Body of pancreas (tissue), 4 donors: ENCODE results near the gene DNAJC7. TPM values are rescaled to one million over a fixed set of nuclear protein-coding genes. Genes with fewer than 3 reads are reported as not detected.

ENCODE experiments used
- ATAC-seq: fragments of 150-250 bp; one replicate; pipeline ENCODE4 v1.9.1; 2016
- DNase-seq, 4 donors: peaks; one replicate each; pipeline ENCODE4 v3.0.0-alpha.2; 2019
- H3K27ac ChIP-seq, 4 donors: fragments of 200-600 bp; sonication (generic); 1 replicate in 3 of 4; 2 replicates in 1 of 4; pipeline versions ENCODE4 v1.5.1 to v1.6.1; 2016 to 2019; ENCODE audit warnings: mild to moderate bottlenecking in 1 of 4, mixed read lengths in 1 of 4, moderate library complexity in 1 of 4
- H3K27me3 ChIP-seq, 2 donors: fragments of 200-600 bp; sonication (generic); one replicate each; pipeline ENCODE4 v1.6.0; 2016; ENCODE audit warnings: mild to moderate bottlenecking in 1 of 2
- H3K36me3 ChIP-seq, 2 donors: fragments of 200-600 bp; sonication (generic); replicated peaks in 1 of 2; 2 replicates each; pipeline ENCODE4 v1.5.1; 2016; ENCODE audit warnings: low read depth in 2 of 2; ENCODE audit not compliant: insufficient read depth in 1 of 2
- H3K4me1 ChIP-seq: fragments of 200-600 bp; sonication (generic); one replicate; pipeline ENCODE4 v1.6.0; 2016
- H3K4me3 ChIP-seq, 2 donors: fragments of 200-600 bp; sonication (generic); 1 replicate in 1 of 2; 2 replicates in 1 of 2; pipeline ENCODE4 v1.5.1; 2016 to 2019
- H3K9me3 ChIP-seq, 3 donors: fragments of 200-600 bp; sonication (generic); 1 replicate in 2 of 3; 2 replicates in 1 of 3; pipeline ENCODE4 v1.5.1; 2016
- CTCF ChIP-seq, 7 experiments: fragments of 450-650 bp in 4 of 7; fragments of 200-600 bp in 3 of 7; sonication (generic) in 3 of 7; IDR thresholded peaks; one replicate each; pipeline ENCODE4 v1.5.1; 2016 to 2019; ENCODE audit warnings: antibody characterized with exemption in 7 of 7
- POLR2A ChIP-seq, 3 donors: fragments of 450-650 bp; IDR thresholded peaks; one replicate each; pipeline ENCODE4 v1.6.1; 2016; ENCODE audit warnings: antibody characterized with exemption in 3 of 3, mild to moderate bottlenecking in 2 of 3
- WGBS, 2 donors: methylation state at CpG; one replicate each; pipeline ENCODE4 v1.1.5; 2017; 5-methylcytosine and 5-hydroxymethylcytosine counted together
- intact Hi-C: fragments of 100-400 bp; cut with DNase I; formaldehyde crosslinking; loops from one replicate; pipeline ENCODE4 v1.15.1; 2023
- total RNA-seq, 2 donors: library from RNA; depleted of rRNA; stranded (reverse); fragments of >200 nt; gene quantifications; one replicate each; pipeline ENCODE4 v1.1.0, GENCODE V29; 2016

The DNAJC7 gene
- total RNA-seq, 2 donors from 2014 or later: 32.4 to 43.5 TPM

GRCh38 chr17:41989702-41990419 is 27.4 kb downstream of the DNAJC7 start:
- DNase-seq: no peak
- Histone ChIP-seq H3K27ac (no peak overlapping the region), H3K36me3 (peaks cover 11 to 39% of the 10 kb centered on the region in 2 donors), H3K9me3 (no peaks in the 10 kb centered on the region), H3K4me1 (no peaks in the 10 kb centered on the region), H3K4me3 (no peak overlapping the region), H3K27me3 (no peaks in the 10 kb centered on the region)
- WGBS, 2 donors: 89 to 96% methylated on average over 5 of the region's 5 CpGs
- intact Hi-C loops: no loop called here
- TF ChIP-seq CTCF (IDR thresholded peaks at IDR 0.05) (no peak), POLR2A (IDR thresholded peaks at IDR 0.05) (no peak)
- ATAC-seq: no peak

- H3K9me3 ChIP-seq: no peaks in the 10 kb centered on the region
- TF ChIP-seq CTCF (IDR thresholded peaks at IDR 0.05): no peak
- TF ChIP-seq POLR2A (IDR thresholded peaks at IDR 0.05): no peak
- DNase-seq (no peak), ATAC-seq (no peak)
- no peak overlapping the region for H3K27ac ChIP-seq
- peaks cover 8 to 44% of the 10 kb centered on the region in 2 donors for H3K36me3 ChIP-seq
- no peaks in the 10 kb centered on the region for H3K4me1 ChIP-seq
- H3K27me3 ChIP-seq: no peaks in the 10 kb centered on the region
- 95 to 100% methylated on average over 2 of the region's 2 CpGs for WGBS, 2 donors
- intact Hi-C loops: no loop called here
- H3K4me3 ChIP-seq: no peak overlapping the region
Measured at GRCh38 chr17:41988418-41988817, 28.8 kb downstream of the DNAJC7 start.

GRCh38 chr17:41987642-41988041 is 29.6 kb downstream of the DNAJC7 start:
- H3K27me3 ChIP-seq: no peaks in the 10 kb centered on the region
- no peak overlapping the region for H3K4me3 ChIP-seq
- intact Hi-C loops: no loop called here
- no peak for DNase-seq
- no peaks in the 10 kb centered on the region for H3K9me3 ChIP-seq
- H3K4me1 ChIP-seq: no peaks in the 10 kb centered on the region
- no peak overlapping the region for H3K27ac ChIP-seq
- TF ChIP-seq CTCF (IDR thresholded peaks at IDR 0.05) (no peak), POLR2A (IDR thresholded peaks at IDR 0.05) (no peak)
- 86 to 92% methylated on average over 3 of the region's 3 CpGs for WGBS, 2 donors
- ATAC-seq: no peak
- peaks cover 8 to 44% of the 10 kb centered on the region in 2 donors for H3K36me3 ChIP-seq

GRCh38 chr17:41986634-41987033 is 30.6 kb downstream of the DNAJC7 start:
- no peaks in the 10 kb centered on the region for H3K27me3 ChIP-seq
- DNase-seq (no peak), ATAC-seq (no peak)
- TF ChIP-seq CTCF (IDR thresholded peaks at IDR 0.05) (no peak), POLR2A (IDR thresholded peaks at IDR 0.05) (no peak)
- no peak overlapping the region for H3K4me3 ChIP-seq
- no peak overlapping the region for H3K27ac ChIP-seq
- no peaks in the 10 kb centered on the region for H3K4me1 ChIP-seq
- WGBS, 2 donors: 94 to 96% methylated on average over 1 of the region's 1 CpG
- intact Hi-C loops: no loop called here
- no peaks in the 10 kb centered on the region for H3K9me3 ChIP-seq
- H3K36me3 ChIP-seq: peaks cover 13 to 45% of the 10 kb centered on the region in 2 donors

GRCh38 chr17:41985919-41986318 is 31.3 kb downstream of the DNAJC7 start:
- 95 to 97% methylated on average over 8 of the region's 8 CpGs for WGBS, 2 donors
- no peak overlapping the region for H3K27ac ChIP-seq
- no peak for TF ChIP-seq CTCF (IDR thresholded peaks at IDR 0.05)
- TF ChIP-seq POLR2A (IDR thresholded peaks at IDR 0.05): no peak
- H3K27me3 ChIP-seq: no peaks in the 10 kb centered on the region
- ATAC-seq: no peak
- no peaks in the 10 kb centered on the region for H3K9me3 ChIP-seq
- no peak overlapping the region for H3K4me3 ChIP-seq
- DNase-seq: no peak
- H3K4me1 ChIP-seq: no peaks in the 10 kb centered on the region
- H3K36me3 ChIP-seq: peaks cover 13 to 53% of the 10 kb centered on the region in 2 donors
- intact Hi-C loops: no loop called here
